Gastrocnemius medialis (tissue), 4 donors: ENCODE data around the gene ZFP36L1. TPM values are rescaled to one million over a fixed set of nuclear protein-coding genes. Genes with fewer than 3 reads are reported as not detected.

Source experiments
- ATAC-seq, 2 donors: fragments of 150-250 bp; one replicate each; pipeline ENCODE4 v1.9.1; 2016
- DNase-seq, 2 donors: peaks; one replicate each; pipeline ENCODE4 v3.0.0-alpha.2; 2019
- H3K27ac ChIP-seq, 4 donors: fragments of 200-600 bp; sonication (generic); 1 replicate in 1 of 4; 2 replicates in 3 of 4; pipeline ENCODE4 v1.5.1; 2016 to 2018; ENCODE audit warnings: mild to moderate bottlenecking in 2 of 4, moderate library complexity in 1 of 4
- H3K27me3 ChIP-seq, 3 donors: fragments of 200-600 bp; sonication (generic) in 2 of 3; 1 replicate in 1 of 3; 2 replicates in 2 of 3; pipeline versions ENCODE4 v1.5.1 to v1.6.0; 2016 to 2019; ENCODE audit warnings: mild to moderate bottlenecking in 1 of 3, moderate library complexity in 1 of 3
- H3K36me3 ChIP-seq, 2 donors: fragments of 200-600 bp; sonication (generic) in 1 of 2; one replicate each; pipeline ENCODE4 v1.5.1; 2017 to 2018
- H3K4me1 ChIP-seq, 2 donors: fragments of 200-600 bp; sonication (generic) in 1 of 2; one replicate each; pipeline ENCODE4 v1.5.1; 2016 to 2017; ENCODE audit warnings: mild to moderate bottlenecking in 2 of 2
- H3K4me3 ChIP-seq, 4 donors: fragments of 200-600 bp; sonication (generic) in 3 of 4; 1 replicate in 1 of 4; 2 replicates in 3 of 4; pipeline ENCODE4 v1.5.1; 2016 to 2019; ENCODE audit warnings: mild to moderate bottlenecking in 2 of 4
- H3K9me3 ChIP-seq, 3 donors: fragments of 200-600 bp; sonication (generic) in 2 of 3; 1 replicate in 1 of 3; 2 replicates in 2 of 3; pipeline ENCODE4 v1.5.1; 2016 to 2019
- POLR2A ChIP-seq, 2 donors: fragments of 450-650 bp; IDR thresholded peaks; one replicate each; pipeline ENCODE4 v1.6.1; 2017; ENCODE audit warnings: antibody characterized with exemption in 2 of 2, mild to moderate bottlenecking in 2 of 2, moderate library complexity in 2 of 2
- in situ Hi-C, 4 donors: fragments of 200-750 bp; cut with MboI; loops; one replicate each; pipeline versions ENCODE4 v1.15.0 to v1.8.0; 2017; ENCODE audit warnings: low sequenced_read_pairs in 4 of 4
- intact Hi-C: fragments of 100-400 bp; cut with DNase I; formaldehyde crosslinking; loops from one replicate; pipeline ENCODE4 v1.15.1; 2023; ENCODE audit warnings: low total_unique reads
- total RNA-seq, 4 donors: library from RNA; depleted of rRNA; stranded (reverse); fragments of >200 nt; gene quantifications; one replicate each; pipeline versions ENCODE4 v1.1.0 to v1.2.3, GENCODE V29; 2016
- TF ChIP-seq, protein P1 (sequence below), 5 experiments: fragments of 450-650 bp in 3 of 5; fragments of 200-600 bp in 2 of 5; sonication (generic) in 2 of 5; IDR thresholded peaks in 4 of 5; conservative IDR thresholded peaks in 1 of 5; 1 replicate in 4 of 5; 2 replicates in 1 of 5; pipeline ENCODE4 v1.5.1; 2016 to 2019; ENCODE audit warnings: antibody characterized with exemption in 5 of 5, mild to moderate bottlenecking in 3 of 5, moderate library complexity in 3 of 5

Gene ZFP36L1
- total RNA-seq, 4 donors from 2014 or later = 60.2 to 196 (median 125) TPM

GRCh38 chr14:68747393-68747792, 45.5 kb downstream of the ZFP36L1 start:
- ATAC-seq = no peak
- intact Hi-C loops (no loop called here), in situ Hi-C loops (no loop called here)
- H3K36me3 ChIP-seq = no peaks in the 10 kb centered on the region
- no peak for DNase-seq
- no peaks in the 10 kb centered on the region for H3K9me3 ChIP-seq
- H3K4me1 ChIP-seq = peaks cover 0 to 3% of the 10 kb centered on the region in 2 donors
- H3K27ac ChIP-seq = no peak overlapping the region
- no peak overlapping the region for H3K4me3 ChIP-seq
- TF ChIP-seq POLR2A (IDR thresholded peaks at IDR 0.05) = no peak
- TF ChIP-seq, protein P1, sequence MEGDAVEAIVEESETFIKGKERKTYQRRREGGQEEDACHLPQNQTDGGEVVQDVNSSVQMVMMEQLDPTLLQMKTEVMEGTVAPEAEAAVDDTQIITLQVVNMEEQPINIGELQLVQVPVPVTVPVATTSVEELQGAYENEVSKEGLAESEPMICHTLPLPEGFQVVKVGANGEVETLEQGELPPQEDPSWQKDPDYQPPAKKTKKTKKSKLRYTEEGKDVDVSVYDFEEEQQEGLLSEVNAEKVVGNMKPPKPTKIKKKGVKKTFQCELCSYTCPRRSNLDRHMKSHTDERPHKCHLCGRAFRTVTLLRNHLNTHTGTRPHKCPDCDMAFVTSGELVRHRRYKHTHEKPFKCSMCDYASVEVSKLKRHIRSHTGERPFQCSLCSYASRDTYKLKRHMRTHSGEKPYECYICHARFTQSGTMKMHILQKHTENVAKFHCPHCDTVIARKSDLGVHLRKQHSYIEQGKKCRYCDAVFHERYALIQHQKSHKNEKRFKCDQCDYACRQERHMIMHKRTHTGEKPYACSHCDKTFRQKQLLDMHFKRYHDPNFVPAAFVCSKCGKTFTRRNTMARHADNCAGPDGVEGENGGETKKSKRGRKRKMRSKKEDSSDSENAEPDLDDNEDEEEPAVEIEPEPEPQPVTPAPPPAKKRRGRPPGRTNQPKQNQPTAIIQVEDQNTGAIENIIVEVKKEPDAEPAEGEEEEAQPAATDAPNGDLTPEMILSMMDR (IDR thresholded peaks at IDR 0.05 in 4 of 5, conservative IDR thresholded peaks at IDR 0.05 in 1 of 5) = no peak
- H3K27me3 ChIP-seq = no peaks in the 10 kb centered on the region

DNA sequence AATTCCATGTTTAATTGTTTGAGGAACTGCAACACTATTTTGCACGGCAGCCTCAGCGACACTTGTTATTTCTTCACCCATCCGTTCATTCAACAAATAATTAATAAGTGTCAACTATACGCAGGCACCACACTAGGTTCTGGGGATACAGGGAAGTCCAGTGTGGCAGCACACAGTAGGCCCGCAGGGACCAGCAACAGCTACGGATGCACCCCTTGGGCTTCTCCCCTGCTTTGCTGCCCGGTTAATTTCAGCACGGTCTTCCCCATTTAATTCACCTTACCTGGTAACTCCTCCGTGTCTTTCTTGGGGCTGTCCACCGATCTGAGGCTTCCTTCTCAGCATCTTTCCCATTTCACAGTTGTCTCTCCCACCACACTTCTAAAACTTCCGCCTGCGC, 48.3 kb downstream of the ZFP36L1 start:
- Histone ChIP-seq H3K36me3 (no peaks in the 10 kb centered on the region), H3K4me1 (no peaks in the 10 kb centered on the region), H3K9me3 (no peaks in the 10 kb centered on the region), H3K4me3 (no peak overlapping the region), H3K27ac (no peak overlapping the region), H3K27me3 (no peaks in the 10 kb centered on the region)
- no peak for DNase-seq
- in situ Hi-C loops = no loop called here
- TF ChIP-seq, protein P1 (IDR thresholded peaks at IDR 0.05 in 4 of 5, conservative IDR thresholded peaks at IDR 0.05 in 1 of 5) = no peak
- TF ChIP-seq POLR2A (IDR thresholded peaks at IDR 0.05) = no peak
- ATAC-seq = no peak
- intact Hi-C loops = no loop called here

DNA sequence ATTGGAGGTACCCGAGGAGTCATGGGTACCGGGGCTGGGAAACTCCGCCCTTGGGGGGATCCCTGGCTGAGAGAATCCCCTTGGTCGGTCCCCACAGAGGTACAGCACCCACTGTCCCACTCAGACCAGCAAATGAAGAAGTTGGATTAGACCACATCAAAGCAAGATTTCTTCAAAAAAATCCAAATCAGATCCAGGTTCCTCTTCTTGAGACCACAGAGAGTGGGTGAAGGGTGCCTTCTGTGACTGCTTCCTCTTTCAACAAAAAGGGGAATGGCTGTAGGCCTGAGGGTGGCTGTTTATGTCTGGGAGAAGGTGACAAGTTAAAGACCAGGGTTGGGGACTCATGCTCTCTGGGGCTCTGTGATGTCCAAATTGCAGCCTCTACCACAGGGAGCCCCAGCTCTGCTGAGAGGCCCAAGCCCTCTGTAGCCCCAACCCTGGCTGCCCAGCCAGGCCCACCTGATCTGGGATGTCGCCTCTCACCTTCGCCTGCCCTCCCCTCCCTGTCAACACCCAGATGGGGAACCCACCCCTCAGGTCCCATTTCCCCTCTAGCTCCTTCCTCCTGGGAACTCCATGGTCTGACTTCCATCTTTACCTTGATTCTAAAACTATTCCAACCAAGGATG, 50.9 kb downstream of the ZFP36L1 start:
- Histone ChIP-seq H3K27ac (no peak overlapping the region), H3K4me3 (no peak overlapping the region), H3K36me3 (no peaks in the 10 kb centered on the region), H3K4me1 (peaks cover 0 to 2% of the 10 kb centered on the region in 2 donors), H3K9me3 (no peaks in the 10 kb centered on the region), H3K27me3 (no peaks in the 10 kb centered on the region)
- ATAC-seq = no peak
- no peak for DNase-seq
- TF ChIP-seq, protein P1 (IDR thresholded peaks at IDR 0.05 in 4 of 5, conservative IDR thresholded peaks at IDR 0.05 in 1 of 5) = no peak
- no peak for TF ChIP-seq POLR2A (IDR thresholded peaks at IDR 0.05)
- intact Hi-C loops = no loop called here
- in situ Hi-C loops = no loop called here

- H3K36me3 ChIP-seq = no peaks in the 10 kb centered on the region
- intact Hi-C loops (no loop called here), in situ Hi-C loops (no loop called here)
- H3K9me3 ChIP-seq = no peaks in the 10 kb centered on the region
- no peaks in the 10 kb centered on the region for H3K27me3 ChIP-seq
- no peak overlapping the region for H3K27ac ChIP-seq
- TF ChIP-seq, protein P1 (IDR thresholded peaks at IDR 0.05 in 4 of 5, conservative IDR thresholded peaks at IDR 0.05 in 1 of 5) = no peak
- TF ChIP-seq POLR2A (IDR thresholded peaks at IDR 0.05) = no peak
- ATAC-seq (no peak), DNase-seq (no peak)
- no peak overlapping the region for H3K4me3 ChIP-seq
- H3K4me1 ChIP-seq = peaks cover 4 to 5% of the 10 kb centered on the region in 2 donors
Observed at GRCh38 chr14:68741477-68741791, 51.4 kb downstream of the ZFP36L1 start.
